CD4-positive, alpha-beta T cell treated with Interleukin-17A for 4 hours (primary cell): Measurements from ENCODE around the gene OR4D6.
"Not testable (repeated sequence)": the region's sequence is repeated elsewhere in the genome, so short reads cannot be mapped to it uniquely, and the experiment has no call there.

Experiments
- DNase-seq: peaks from one replicate; pipeline ENCODE4 v3.0.0-alpha.2; 2020; ENCODE audit warnings: mixed read lengths

OR4D6 gene

DNA sequence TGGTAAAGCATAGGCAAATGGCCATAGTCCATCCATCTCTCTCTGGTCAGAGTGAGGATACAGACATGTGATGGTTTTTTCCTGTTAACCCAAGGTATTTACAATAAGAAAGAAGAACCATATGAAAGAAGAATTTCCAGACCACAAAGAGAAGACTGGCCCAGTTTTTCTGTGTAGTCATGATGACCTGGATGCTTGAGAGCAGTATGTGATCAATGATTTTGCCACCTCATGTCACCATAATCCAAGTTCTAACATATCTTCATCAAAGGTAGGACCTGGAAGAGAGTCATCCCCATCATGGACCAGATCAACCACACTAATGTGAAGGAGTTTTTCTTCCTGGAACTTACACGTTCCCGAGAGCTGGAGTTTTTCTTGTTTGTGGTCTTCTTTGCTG is at the start of gene OR4D6:
TSS of gene OR4D6 (plus strand) at position 301 of the 400 bp plus-strand sequence. CDS start at position 301, 0 bp downstream.
- DNase-seq, result no peak

DNA sequence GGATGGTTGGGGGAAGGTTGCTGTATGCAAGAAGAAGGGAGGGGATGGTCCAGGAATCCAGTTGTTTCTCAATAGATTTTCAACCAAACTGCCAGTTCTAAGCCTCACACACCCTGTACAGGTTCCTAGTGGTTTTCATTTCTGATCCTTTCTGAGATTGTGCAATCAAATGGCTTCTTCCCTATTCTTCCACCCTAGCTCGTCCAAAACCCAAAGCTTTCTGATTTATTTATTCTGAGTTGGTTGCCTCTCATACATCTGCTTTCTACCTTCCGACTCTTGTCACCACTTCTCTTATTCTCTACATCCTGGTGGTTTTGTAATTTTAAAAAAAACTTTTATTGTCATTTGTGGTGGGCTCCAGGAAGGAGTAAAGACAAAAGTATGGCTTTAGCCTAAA is 43.1 kb upstream of the OR4D6 start:
- DNase-seq, result no peak

DNA sequence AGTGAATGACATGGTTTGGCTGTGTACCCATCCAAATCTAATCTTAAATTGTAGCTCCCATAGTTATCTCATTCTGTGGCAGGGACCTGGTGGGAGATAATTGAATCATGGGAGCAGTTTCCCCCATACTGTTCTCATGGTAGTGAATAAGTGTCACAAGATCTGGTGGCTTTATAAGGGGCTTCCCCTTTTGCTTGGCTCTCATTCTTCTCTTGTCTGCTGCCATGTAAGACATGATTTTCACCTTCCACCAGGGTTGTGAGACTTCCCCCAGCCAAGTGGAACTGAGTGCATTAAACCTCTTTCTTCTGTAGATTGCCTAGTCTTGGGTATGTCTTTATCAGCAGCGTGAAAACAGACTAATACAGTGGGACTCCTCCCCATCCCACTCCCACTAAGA is 41.6 kb upstream of the OR4D6 start:
- no peak for DNase-seq

DNA sequence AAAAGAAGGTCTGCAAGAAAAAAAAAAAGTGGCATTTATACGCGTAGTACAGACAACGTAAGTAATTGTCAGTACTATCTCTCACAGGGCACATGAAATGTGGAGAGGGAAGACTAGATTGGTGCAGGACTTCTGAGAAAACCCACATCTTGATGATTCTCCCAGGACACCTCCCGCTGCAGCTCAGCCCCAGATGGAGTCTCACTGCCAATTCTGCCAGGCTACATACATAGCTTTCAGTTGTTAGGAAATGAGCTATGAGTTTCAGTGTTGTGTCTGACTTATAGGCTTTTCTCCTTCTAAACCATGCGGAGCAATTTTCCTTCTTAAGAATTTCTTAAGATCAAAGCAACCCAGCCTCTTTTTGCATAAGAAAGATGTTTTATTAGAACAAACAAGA is 40.1 kb upstream of the OR4D6 start:
- DNase-seq, result no peak

DNA sequence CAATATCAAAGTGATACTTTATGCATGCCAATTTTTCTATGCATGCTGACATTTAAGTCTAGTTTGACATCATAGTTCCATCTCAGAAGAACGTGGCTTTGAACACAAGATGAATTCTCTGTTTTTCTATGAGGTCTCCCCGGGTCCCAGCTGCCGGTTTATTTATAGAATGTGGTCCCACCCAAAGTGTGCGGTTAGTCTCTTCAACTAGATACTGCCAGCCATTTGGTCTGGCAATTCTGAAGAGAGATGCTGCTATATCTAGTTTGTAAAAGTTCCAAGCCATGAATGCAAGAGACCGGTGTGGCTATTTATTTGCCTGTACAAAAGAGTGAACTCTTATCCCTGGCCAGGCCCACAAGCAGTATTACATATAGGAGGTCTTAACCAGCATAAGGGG is 39.7 kb upstream of the OR4D6 start:
- DNase-seq, result no peak

DNA sequence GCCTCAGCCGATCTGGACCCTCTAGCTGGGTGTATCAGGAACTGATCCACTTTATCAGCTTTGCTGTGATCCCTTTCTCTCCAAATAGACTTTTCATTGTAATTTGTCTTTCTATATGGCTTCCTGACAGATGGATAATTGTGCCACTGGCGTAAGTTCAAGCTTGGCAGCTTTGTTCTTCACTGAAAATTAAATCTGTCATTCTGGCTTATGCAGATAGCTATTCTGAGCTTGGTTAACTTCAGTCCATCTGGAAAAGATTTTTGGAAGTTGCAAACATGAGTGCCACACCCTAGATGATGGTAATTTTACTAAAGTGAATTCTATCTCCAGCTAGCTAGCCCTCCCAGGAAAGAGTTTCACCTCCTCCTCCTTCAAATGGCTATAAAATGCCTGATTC is 38.6 kb upstream of the OR4D6 start:
- DNase-seq, result no peak

DNA sequence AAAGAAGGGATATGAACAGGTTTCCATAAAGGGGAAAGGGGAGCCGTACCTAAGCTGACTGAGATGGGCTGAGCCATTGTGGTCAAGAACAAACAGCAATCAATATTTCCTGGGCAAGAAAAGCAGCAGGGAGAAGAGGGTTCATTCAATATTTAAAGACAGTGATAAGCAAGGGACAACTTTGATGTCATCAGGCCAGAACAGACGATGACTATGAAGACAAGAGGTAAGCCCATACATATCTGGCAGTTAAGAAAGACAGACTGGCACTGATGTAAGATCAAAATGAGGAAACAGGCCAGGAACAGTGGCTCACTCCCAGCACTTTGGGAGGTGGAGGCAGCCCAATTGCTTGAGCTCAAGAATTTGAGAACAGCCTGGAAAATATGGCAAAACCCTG is 32.9 kb upstream of the OR4D6 start:
- no peak for DNase-seq

DNA sequence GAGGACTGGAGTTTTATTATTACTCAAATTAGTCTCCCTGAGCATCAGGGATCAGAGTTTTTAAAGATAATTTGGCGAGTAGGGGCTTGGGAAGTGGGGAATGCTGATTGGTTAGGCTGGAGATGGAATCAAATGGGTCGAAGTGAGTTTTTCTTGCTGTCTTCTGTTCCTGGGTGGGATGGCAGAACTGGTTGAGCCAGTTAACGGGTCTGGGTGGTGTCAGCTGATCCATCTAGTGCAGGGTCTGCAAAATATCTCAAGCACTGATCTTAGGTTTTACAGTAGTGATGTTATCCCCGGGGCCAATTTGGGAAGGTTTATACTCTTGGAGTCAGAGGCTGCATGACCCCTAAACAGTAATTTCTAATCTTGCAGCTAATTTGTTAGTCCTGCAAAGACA is 31.6 kb upstream of the OR4D6 start:
- no peak for DNase-seq

DNA sequence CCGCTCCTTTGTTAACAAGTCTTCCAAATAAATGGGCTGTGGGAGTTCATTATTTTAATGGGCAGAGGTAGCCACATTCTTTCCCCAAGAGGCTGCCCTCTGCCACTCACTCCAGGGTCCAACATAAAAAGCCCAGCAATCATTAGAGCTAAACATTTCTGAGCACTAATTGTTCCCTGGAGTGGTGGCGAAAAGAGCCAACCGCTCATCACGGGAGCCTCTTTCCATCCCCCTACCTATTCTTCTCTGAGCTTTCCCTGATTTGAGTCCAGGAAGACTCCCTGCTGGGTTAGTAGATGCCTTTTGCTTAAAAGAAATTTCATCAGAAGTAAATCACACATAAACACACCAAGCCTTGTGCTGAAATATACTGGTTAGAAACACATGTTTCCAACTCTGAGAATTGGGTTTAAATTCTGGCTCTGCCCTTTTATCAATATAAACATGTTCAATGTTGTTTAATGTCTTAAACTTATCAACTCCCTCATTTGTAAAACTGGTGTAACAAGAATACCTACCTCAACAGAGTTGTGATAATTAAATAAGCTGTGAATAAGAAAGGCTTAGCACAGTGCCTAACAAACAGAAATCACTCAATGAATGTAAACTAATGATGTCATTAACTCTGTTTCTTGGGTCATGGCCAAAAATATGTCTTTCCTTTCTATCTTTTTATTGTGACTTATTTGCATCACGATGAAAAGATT is 30.2 kb upstream of the OR4D6 start, which contains the start of gene OR5A2:
TSS of gene OR5A2 (minus strand) at position 53 of the 707 bp plus-strand sequence. CDS start 3,460 bp downstream, outside the sequence.
- no peak for DNase-seq

DNA sequence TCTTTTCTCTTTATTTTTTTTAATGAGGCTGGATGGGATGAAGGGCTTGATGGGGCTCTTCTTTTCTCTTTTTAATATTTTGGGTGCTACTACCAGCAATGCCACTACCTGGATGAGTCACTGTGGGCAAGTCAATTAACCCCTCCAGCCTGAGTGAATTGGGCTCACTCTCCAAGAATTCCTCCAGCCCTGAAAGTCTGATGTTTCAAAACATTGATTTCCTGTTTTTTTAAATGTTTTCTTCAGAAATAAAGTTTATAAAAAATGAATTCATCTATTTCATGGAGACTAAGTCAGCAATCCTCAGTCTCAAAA is 29.7 kb upstream of the OR4D6 start:
- DNase-seq, result no peak

DNA sequence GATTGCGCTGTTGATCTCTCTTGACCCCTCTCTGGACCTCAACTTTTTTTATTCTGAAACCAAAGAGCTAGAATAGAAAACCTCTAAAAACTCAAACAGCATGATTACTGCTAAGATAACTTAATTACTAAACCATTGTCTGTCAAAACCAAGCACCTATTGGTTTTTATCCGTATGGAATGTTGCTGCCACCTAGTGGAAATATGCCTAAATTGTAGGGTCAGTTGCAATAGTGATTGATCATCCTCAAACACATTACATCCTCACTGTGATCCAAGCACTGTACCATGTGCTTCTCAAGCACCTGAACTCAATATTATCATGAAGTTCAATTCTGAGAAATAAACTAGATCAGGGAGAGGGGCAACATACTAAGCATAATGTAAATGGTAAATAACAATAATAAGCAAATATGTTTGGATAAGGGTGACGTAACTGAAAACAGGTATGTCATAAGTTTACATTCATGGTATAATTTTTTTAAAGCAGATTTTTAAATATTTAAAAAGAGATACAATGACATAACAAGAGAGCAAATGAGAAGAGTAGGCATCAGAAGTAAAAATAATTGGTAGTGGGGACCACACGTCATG is 26.7 kb upstream of the OR4D6 start:
- peak; percentile 42 for DNase-seq

DNA sequence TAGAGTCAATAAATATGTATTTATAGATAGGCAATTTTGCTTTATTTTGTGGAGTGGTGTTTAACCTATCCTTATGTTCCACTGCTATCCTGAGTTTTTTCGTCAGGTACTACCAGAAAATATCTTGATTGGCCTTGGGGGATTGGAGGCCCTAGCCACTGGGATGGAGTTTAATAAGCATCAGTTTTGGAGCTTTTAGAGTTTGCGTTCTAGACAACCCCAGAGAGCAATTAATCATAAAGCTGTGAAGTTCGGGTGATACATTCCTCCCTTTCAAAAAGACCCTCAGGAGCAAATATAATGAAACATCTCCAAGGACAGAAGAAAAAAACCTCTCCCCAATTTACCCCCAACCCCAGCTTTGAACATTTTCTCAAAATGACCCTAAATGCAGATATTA is 20.6 kb upstream of the OR4D6 start, which contains the start of gene OR5A1:
TSS of gene OR5A1 (plus strand) at position 301 of the 400 bp plus-strand sequence. CDS start 6,700 bp downstream, outside the sequence.
- DNase-seq, result no peak

DNA sequence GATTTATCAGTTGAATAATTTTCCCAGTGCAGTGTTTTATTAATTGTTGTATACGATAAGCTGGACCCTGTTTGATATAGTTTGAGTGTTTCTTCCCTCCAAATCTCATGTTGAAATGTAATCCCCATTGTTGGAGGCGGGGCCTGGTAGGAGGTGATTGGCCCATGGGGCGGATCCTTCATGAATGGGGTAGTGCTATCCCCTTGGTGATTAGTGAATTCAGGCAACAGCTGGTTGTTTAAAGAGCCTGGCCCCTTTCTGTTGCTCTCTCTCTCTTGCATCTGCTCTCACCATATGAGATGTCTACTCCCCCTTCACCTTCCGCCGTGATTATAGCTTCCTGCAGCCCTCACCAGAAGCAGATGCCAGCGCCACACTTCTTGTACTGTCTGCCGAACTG is 19.0 kb upstream of the OR4D6 start:
- no peak for DNase-seq

DNA sequence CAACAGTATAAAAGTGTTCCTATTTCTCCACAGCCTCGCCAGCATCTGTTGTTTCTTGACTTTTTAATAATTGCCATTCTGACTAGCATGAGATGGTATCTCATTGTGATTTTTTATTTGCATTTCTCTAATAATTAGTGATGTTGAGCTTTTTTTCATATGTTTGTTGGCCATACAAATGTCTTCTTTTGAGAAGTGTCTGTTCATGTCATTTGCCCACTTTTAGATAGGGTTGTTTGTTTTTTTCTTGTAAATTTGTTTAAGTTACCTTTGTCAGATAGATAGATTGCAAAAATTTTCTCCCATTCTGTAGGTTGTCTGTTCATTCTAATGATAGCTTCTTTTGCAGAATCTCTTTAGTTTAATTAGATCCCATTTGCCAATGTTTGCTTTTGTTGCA is 11.1 kb upstream of the OR4D6 start:
- not testable (repeated sequence) for DNase-seq

DNA sequence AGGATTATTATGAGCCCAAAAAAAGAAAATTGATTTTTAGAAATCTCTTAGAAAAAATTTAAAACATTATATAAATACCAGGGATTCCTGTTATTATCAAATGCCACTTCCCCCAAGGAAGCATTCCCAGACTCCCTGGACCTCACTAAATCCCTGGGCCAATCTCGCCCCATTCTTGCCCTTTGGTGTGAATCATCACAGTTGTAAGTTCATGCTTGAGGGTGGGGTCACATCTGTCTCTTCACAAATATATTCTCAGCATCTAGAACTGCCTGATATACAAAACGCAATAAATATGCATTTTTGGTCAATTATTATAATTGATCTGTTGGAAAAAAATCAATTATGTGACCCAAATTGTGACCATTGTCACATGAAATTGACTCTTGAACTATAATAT is 8.3 kb upstream of the OR4D6 start:
- DNase-seq, result no peak

DNA sequence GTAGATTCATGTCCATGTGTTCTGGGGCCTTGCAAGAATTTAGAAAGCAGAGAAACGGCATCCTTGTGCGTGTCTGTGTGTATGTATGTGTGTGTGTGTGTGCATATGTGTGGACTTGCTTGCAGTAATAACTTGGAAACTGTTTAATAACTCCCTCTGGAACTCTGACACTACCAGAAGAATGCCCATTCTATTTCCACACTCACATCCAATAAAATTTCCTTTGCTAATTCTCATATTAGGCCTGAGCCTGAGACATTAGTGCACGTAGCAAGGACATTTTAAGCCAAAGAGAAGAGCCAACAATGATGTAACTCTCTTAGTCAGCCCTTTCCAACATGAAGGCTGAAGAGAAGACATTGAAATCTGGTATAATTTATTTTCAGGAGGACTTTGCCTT is 3.2 kb downstream of the OR4D6 start:
- no peak for DNase-seq

DNA sequence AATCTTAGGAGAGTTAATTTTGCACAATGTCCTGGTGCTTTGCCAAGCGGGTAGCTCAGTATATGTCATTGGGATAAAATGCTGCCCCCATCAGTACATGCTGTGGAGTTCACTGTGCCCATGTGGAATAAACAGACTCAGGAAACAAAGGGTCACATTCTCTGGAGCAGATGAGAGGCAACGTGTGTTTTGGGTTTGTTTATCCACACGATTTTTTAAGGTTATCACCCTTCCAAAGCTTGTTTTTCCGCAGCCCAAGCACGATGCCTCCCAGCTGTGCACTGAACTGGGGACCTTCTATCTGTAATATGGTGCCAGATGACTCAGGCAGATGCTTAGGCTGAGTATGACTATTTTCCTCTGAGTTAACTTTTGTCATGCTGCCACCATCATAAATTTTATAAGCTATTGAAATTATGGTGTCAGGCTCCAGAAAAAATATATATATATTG is 6.5 kb downstream of the OR4D6 start:
- no peak for DNase-seq

DNA sequence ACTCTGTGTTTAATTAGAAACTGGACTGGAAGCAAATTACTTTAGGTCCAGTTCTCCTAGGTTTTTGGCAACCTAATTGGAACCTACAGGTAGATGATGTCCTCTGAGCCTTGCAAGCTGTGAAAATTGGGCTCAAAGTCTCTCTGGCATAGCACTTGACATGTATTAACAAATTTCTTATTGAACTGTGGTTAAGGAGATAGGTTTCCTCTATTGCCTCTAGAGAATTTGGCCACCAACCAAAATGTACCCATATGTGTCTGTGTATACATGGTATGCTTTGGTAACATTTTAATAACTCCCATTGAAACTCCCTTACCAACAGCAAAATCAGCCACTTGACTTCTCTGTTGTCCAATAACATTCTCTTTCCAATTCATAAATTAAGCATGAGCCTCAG is 16.3 kb downstream of the OR4D6 start, which contains the start of gene OR4D10:
TSS of gene OR4D10 (plus strand) at position 301 of the 400 bp plus-strand sequence. CDS start 4,115 bp downstream, outside the sequence.
- no peak for DNase-seq

DNA sequence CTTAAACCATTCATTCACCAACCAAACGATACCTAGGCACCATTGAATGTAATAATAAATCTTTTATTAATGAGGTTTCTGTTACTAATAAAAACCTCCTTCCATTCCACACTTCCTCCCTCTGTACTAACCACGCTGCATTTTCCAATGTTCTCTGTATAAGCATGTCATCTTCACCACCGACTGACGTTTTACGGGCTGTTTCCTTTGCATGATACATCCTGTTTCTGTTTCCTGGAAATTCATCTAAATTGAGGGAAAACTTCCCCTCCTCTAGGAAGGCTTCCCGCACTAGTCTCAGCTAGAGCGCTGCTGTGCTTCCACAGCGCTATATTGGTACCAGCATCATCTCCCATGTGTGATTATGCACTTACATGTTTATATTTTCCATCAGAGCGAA is 18.4 kb downstream of the OR4D6 start:
- no peak for DNase-seq

DNA sequence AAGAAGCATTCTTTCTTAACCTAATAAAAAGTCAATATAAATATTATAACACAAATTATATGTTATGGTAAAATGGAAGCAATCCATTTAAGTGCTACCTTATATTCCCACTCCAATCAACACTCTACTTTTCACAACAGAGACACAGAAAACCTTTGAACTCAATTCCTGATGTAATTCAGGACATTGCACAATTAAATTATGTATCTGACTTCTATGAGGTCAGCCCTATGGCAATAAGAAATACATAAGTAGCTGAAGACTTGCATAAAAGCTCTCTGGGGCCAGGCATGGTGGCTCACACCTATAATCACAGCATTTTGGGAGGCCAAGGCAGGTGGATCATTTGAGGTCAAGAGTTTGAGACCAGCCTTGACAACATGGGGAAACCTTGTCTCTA is 23.1 kb downstream of the OR4D6 start:
- DNase-seq, result no peak

DNA sequence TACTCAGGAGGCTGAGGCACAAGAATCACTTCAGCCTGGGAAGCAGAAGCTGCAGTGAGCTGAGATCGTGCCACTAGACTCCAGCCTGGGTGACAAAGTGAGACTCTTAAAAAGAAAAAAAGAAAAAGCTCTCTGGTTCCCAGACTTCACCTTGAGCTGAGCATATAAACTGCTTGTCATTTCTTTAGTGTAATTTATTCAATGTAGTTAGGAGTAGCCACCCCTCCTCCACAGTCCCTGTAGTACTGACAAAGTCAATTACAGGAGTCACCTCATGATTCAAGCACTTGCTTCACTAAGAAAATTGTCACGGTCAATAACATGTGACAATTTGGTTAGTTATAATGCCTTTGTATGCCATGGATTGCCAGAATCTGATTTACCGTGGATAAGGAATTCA is 23.6 kb downstream of the OR4D6 start:
- no peak for DNase-seq

DNA sequence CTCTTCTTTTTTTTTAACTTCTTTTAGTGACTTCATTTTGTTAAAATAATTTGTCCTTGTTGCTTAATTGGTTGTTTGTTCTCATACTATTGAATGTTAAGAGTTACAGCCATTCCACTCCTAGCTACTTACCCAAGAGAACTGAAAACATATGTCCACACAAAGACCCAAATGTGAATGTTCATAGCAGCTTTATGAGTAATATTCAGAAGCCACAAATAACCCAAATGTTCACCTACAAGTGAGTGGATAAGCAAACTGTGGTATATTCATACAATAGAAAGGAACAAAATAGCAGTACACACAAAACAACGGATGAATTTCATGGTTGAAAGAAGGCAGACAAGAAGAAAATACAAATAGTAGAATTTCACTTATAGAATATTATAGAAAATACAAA is 45.2 kb downstream of the OR4D6 start:
- no peak for DNase-seq

DNA sequence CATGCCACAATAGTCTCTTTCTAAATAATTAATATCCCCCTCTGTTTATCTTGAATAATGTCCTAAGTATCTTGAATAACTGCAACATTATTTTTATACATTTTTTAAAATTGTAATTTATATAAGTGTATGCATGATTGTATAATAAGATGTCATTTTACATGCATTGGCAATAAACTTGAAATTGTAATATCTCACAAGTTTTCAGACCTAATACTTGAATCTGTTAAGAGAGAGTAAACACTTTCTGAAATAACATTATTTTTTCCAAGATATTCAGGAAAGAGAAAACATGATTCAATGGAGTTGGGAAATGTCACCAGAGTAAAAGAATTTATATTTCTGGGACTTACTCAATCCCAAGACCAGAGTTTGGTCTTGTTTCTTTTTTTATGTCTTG is 46.5 kb downstream of the OR4D6 start, which contains the start of gene OR4D11:
TSS of gene OR4D11 (plus strand) at position 301 of the 400 bp plus-strand sequence. CDS start at position 301, 0 bp downstream.
- DNase-seq, result no peak
